ACHN (cell line): ENCODE measurements around the gene CDC20.

Experiments
- DNase-seq: peaks from one replicate; pipeline ENCODE4 v3.0.0-alpha.2; 2015
- in situ Hi-C: cut with HindIII; loops from 2 replicates; pipeline ENCODE4 v1.10.0; 2017; ENCODE audit warnings: low sequenced_read_pairs, low pct_ligation_motif_present, low pct_unique_long_range_greater_than_20kb

The CDC20 gene

DNA sequence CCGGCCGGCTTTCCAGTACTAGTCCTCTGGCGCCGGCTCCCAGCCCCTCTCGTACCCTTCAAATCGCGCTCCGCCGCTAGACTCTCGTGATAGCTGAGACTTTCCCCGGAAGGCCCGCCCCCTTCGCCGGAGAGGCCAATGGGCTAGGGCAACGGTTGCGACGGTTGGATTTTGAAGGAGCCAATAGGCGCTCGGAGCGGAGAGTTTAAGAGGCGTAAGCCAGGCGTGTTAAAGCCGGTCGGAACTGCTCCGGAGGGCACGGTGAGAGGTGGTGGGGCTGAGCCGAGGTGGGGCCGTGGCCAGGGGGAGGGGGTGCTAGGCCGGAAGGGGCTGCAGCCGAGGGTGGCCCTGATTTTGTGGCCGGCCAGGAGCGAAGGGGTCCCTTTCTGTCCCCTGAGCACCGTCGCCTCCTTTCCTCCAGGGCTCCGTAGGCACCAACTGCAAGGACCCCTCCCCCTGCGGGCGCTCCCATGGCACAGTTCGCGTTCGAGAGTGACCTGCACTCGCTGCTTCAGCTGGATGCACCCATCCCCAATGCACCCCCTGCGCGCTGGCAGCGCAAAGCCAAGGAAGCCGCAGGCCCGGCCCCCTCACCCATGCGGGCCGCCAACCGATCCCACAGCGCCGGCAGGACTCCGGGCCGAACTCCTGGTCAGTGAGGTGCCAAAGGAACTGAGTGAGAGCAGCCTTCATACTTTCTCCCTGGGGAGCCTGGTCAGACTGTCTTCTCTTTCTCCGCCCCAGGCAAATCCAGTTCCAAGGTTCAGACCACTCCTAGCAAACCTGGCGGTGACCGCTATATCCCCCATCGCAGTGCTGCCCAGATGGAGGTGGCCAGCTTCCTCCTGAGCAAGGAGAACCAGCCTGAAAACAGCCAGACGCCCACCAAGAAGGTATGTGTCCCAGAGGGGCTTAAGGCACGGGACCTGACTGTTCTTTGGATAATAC lies at the start of gene CDC20:
CDC20 (plus strand) TSS at position 236 of the 948 bp plus-strand sequence; CDS start at position 471, 235 bp downstream.
- in situ Hi-C loops: no loop called here
- peak; percentile 98 for DNase-seq

GRCh38 chr1:43309405-43310025 lies 49.3 kb upstream of the CDC20 start:
- in situ Hi-C loops: no loop called here
- no peak for DNase-seq

- DNase-seq: no peak
These were observed 47.3 kb upstream of the CDC20 start for GRCh38 chr1:43311521-43311920.

GRCh38 chr1:43312212-43312623 lies 46.6 kb upstream of the CDC20 start:
- DNase-seq: no peak
- in situ Hi-C loops: no loop called here

More at GRCh38 chr1:43311521-43311920, 47.3 kb upstream of the CDC20 start:
- in situ Hi-C loops: no loop called here

- in situ Hi-C loops: no loop called here
- no peak for DNase-seq
These were observed 45.9 kb upstream of the CDC20 start for GRCh38 chr1:43312663-43313515.

- in situ Hi-C loops: no loop called here
- DNase-seq: no peak
These were observed 45.0 kb upstream of the CDC20 start for GRCh38 chr1:43313771-43314170.

GRCh38 chr1:43314233-43314632 lies 44.5 kb upstream of the CDC20 start:
- DNase-seq: no peak
- in situ Hi-C loops: no loop called here

GRCh38 chr1:43315481-43315880 lies 43.3 kb upstream of the CDC20 start:
- in situ Hi-C loops: no loop called here
- no peak for DNase-seq

DNA sequence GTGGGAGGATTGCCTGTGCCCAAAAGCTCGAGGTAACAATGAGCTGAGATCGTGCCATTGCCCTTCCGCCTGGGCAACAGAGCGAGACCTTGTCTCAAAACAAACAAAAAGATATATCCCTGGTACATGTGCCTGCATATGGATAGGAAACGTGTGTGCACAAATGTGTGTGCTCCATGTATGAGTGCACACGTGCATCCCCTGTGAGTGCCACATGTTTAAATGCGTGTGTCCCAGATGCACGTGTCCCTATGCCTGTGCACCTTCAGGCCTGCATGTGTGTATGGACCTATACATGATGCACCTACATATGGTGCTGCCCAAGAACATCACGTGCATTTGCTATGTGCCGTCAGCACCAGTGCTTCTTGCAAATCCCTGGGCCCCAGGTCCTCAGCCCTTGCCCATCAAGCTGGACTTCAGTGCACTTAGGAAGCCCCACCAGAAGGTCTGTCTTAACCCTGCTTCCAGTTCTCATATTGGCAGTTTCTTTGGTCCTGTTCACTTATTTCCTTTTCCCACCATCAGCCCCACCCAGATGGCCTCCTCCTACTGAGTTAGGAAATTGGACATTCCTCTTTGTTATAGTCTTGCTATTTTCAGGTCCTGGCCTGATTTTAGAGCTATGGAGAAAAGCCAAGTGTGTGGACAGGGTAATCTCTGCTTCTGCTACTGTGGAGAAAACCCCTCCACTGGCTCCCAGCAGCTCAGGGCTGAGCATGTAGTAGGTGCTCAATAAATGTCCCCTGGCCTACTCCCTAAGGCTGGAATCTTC lies 42.6 kb upstream of the CDC20 start:
- in situ Hi-C loops: no loop called here
- no peak for DNase-seq

DNA sequence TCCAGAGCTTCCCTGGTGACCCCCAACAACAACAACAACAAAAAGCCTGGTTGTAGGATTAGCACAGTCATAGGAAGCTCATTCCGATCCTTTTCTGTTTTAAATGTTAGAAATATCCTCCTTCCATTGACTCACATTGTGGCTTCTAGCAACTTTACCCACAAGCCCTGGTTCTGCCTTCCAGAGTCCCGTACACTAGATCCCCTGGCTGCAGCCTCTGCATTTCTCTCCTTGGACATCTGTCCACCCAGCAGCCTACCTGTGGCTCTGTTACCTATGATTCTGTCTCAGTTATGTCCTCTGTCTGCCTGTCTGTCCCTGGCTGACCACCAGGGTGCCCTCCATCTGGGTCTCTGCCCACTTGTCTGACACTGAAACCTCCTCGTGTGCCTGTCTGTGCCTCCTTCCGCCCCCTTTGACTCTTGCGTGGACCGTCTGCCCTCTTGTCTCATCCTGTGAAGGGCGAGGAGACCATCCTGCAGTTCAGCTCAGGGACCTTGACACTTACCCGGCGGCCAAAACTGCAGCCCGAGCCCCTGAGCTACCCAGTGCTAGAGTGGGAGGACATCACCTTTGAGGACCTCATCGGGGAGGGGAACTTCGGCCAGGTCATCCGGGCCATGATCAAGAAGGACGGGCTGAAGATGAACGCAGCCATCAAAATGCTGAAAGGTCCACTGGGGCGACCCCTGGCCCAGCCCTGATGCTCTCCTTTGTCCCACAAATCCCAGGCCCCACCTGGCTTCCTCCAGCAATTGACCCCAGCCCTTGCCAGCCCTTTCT lies 41.9 kb upstream of the CDC20 start:
- no peak for DNase-seq
- in situ Hi-C loops: no loop called here

- in situ Hi-C loops: no loop called here
- no peak for DNase-seq
These were observed 40.8 kb upstream of the CDC20 start for GRCh38 chr1:43317817-43318471.

- DNase-seq: no peak
These were observed 40.0 kb upstream of the CDC20 start for GRCh38 chr1:43318831-43319230.

DNA sequence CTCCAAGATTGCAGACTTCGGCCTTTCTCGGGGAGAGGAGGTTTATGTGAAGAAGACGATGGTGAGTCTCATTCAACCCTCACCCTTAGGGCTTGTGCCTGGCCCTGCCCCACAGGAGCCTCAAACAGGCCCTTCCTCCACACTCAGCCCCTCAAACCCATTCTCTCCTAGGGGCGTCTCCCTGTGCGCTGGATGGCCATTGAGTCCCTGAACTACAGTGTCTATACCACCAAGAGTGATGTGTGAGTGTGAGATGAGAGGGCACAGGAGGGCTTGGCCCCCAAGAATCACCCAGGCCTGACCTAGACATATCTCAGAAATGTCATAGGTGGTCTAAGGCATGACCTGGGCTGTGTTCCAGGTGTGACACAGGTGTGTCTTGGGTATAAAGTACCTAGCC lies 39.5 kb upstream of the CDC20 start:
- in situ Hi-C loops: no loop called here
- no peak for DNase-seq

More at GRCh38 chr1:43318831-43319230, 40.0 kb upstream of the CDC20 start:
- in situ Hi-C loops: no loop called here

DNA sequence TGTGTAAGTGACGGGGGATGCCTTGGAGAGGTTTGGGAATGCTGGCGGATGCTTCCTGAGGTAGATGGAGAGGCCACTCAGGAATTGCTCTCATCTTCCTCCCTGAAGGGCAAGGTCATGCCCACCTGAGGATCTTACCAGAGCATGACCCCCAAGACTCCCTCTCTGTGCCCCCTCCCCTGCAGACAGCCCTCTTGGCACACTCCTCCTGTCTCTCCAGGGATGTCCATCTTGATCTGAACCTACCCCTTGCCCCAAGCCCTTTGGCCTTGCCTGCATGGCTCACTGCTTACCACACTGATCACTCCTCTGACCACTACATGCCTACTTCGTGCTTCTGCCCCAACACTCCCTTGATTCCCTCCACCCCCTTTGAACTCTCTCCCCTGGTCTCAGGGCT lies 39.0 kb upstream of the CDC20 start:
- no peak for DNase-seq
- in situ Hi-C loops: no loop called here

DNA sequence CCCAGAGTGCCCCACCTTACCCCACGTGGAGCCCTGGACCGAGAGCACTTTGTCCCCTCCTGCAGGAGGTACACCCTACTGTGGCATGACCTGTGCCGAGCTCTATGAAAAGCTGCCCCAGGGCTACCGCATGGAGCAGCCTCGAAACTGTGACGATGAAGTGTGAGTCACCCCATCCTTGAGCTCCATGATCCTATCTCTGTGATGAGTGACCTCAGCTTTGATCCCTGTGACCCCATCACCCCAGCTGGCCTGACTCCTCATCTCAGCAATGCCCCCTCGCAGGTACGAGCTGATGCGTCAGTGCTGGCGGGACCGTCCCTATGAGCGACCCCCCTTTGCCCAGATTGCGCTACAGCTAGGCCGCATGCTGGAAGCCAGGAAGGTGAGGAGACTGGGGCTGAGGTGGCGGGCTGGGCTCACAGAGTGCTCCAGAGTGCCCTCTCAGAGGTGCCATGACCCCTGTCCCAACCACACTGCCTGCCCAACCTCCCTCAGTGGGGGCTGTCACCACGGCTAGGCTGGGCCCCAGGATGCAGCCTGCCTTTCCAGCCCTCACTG lies 37.4 kb upstream of the CDC20 start:
- DNase-seq: no peak

DNA sequence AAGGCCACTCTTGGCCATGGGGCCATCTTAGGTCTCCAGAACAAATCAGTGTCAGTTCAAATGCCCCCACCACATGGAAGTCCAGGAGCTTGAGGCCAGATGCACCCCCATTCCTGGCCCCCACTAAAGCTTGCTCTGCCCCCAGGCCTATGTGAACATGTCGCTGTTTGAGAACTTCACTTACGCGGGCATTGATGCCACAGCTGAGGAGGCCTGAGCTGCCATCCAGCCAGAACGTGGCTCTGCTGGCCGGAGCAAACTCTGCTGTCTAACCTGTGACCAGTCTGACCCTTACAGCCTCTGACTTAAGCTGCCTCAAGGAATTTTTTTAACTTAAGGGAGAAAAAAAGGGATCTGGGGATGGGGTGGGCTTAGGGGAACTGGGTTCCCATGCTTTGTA lies 36.3 kb upstream of the CDC20 start:
- in situ Hi-C loops: no loop called here
- DNase-seq: no peak

More for the DNA sequence above, 37.4 kb upstream of the CDC20 start:
- in situ Hi-C loops: no loop called here

DNA sequence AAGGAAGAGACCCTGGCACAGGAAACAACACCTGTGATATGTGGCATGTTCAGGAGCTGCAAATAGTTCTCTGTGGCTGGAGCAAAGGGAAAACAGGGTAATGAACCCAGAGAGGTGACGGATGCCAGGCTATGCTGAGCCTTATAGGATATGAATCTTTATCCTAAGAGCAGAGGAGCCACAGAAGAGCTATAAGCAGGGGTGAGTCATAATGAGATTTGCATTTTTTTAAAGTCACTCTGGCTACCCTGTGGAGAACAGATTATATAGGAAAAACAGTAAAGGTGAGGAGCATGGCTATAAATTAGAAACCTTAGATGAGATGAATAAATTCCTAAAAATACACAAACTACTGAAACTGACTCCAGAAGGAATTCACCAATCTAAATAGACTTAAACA lies 34.0 kb upstream of the CDC20 start:
- in situ Hi-C loops: no loop called here
- DNase-seq: no peak
